Measurements from ENCODE around the gene ORAI3. TPM values are rescaled to one million over a fixed set of nuclear protein-coding genes. Genes with fewer than 3 reads are reported as not detected.

Gene ORAI3
- polyA plus RNA-seq, 1 experiment, result 37.1 TPM

DNA sequence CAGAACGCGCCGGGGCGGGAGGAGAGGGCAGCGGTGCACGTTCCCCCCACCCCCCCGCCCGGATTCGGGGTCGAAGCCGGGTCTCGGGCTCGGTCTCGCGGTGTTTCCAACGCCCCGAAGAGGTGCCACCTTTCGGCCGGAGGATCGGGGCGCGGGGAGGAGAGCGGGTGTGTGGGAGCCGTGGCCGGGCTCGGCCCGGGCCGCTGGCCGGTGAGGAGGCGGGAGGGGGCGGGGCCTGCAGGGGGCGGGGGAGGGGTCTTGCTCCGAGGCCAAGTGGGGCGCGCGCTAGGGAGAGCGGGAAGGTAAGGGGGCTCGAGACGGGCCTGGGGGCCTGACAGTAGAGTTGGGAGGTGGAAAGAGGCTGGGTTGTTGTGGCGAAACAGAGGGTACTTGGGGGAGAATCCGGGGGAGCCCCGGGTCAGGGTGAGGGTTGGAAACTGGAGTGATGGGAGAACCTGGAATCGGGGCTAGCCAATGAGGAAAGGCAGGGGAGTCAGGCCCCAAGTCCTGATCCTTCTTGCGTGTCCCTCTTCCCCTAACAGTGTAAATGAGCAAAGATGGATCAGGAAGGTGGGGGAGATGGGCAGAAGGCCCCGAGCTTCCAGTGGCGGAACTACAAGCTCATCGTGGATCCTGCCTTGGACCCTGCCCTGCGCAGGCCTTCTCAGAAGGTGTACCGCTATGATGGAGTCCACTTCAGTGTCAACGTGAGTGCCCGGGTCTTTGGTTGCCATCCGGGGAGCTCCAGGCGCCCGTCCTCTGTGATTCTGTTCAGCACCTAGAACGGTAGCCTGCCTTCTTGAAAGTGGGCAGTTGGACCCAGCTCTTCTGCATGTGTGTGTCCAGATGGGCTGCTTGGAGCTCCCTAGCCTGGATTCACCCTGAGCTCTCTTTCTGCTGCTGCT is 9.6 kb downstream of the ORAI3 start:
- H3K36me3 ChIP-seq (ENCODE audit: control insufficient read depth, insufficient read depth, low read length), result peaks cover 15% of the 10 kb centered on the region
- POLR2A ChIA-PET, result no interaction called here
- H3K27me3 ChIP-seq (ENCODE audit: control insufficient read depth, insufficient read depth, low read length), result no peaks in the 10 kb centered on the region
- TF ChIP-seq, protein P1, sequence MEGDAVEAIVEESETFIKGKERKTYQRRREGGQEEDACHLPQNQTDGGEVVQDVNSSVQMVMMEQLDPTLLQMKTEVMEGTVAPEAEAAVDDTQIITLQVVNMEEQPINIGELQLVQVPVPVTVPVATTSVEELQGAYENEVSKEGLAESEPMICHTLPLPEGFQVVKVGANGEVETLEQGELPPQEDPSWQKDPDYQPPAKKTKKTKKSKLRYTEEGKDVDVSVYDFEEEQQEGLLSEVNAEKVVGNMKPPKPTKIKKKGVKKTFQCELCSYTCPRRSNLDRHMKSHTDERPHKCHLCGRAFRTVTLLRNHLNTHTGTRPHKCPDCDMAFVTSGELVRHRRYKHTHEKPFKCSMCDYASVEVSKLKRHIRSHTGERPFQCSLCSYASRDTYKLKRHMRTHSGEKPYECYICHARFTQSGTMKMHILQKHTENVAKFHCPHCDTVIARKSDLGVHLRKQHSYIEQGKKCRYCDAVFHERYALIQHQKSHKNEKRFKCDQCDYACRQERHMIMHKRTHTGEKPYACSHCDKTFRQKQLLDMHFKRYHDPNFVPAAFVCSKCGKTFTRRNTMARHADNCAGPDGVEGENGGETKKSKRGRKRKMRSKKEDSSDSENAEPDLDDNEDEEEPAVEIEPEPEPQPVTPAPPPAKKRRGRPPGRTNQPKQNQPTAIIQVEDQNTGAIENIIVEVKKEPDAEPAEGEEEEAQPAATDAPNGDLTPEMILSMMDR (IDR thresholded peaks at IDR 0.05; ENCODE audit: insufficient read depth, low read depth, low read length), result no peak
- peak overlapping the region; percentile 84 for H3K4me3 ChIP-seq (ENCODE audit: low read depth, low read length)
- CTCF ChIA-PET, result interaction anchor here (0.8 to 1.3 kb wide), 3 partner anchors 26 to 116 kb away, joined by 3 to 4 read pairs (median 3); partner anchors contain the start of genes HSD3B7, ZNF646 and ZNF668
- no peak for DNase-seq (ENCODE audit: low read depth)

DNA sequence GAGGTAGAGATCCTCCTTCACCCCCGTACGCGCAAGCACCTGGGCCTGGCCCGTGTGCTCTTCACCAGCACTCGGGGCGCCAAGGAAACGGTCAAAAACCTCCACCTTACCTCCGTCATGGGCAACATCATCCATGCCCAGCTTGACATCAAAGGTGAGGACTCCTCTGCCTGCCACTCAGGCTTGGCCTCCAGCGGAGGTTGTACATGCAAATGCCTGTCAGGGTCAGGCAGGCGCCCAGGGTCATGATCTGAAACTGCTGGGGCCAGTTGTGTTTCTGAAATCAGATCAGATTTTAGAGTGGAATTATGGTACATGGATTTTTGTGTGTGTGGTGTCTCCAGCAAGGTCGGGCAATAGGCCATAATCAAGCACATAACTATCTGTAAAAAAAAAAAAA is 12.5 kb downstream of the ORAI3 start:
- peaks cover 33% of the 10 kb centered on the region for H3K36me3 ChIP-seq (ENCODE audit: control insufficient read depth, insufficient read depth, low read length)
- TF ChIP-seq, protein P1 (IDR thresholded peaks at IDR 0.05; ENCODE audit: insufficient read depth, low read depth, low read length), result no peak
- H3K27me3 ChIP-seq (ENCODE audit: control insufficient read depth, insufficient read depth, low read length), result no peaks in the 10 kb centered on the region
- DNase-seq (ENCODE audit: low read depth), result no peak
- H3K4me3 ChIP-seq (ENCODE audit: low read depth, low read length), result no peak overlapping the region
- ChIA-PET POLR2A (no interaction called here), CTCF (interaction anchor here (0.8 to 2.0 kb wide), 3 partner anchors 20 to 48 kb away, joined by 3 to 6 read pairs (median 5); partner anchors contain the start of gene HSD3B7)

DNA sequence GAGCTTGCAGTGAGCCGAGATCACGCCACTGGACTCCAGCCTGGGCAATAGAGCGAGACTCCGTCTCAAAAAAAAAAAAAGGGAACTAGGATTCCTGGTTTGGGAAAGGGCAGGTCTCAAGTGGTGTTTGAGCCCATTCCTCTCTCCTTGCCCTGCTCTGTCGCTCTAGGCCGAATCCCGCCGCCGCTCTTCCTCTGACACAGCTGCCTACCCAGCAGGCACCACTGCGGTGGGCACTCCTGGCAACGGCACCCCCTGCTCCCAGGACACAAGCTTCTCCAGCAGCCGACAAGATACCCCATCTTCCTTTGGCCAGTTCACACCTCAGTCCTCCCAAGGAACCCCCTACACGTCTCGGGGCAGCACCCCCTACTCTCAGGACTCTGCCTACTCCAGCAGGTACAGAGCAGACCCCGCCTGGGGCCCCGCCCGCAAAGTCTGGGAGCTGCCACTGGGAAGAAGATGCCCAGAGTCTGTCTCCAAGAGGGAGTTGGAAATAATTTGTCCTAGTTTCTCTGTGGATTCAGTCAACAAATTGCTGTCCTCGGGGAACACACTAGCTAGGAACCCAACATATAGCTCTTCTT is 15.2 kb downstream of the ORAI3 start:
- H3K4me3 ChIP-seq (ENCODE audit: low read depth, low read length), result no peak overlapping the region
- ChIA-PET CTCF (interaction anchor here (0.7 to 1.2 kb wide), 2 partner anchors 9 to 418 kb away, joined by 3 to 4 read pairs; no protein-coding TSS in a partner anchor), POLR2A (no interaction called here)
- DNase-seq (ENCODE audit: low read depth), result no peak
- no peaks in the 10 kb centered on the region for H3K27me3 ChIP-seq (ENCODE audit: control insufficient read depth, insufficient read depth, low read length)
- TF ChIP-seq, protein P1 (IDR thresholded peaks at IDR 0.05; ENCODE audit: insufficient read depth, low read depth, low read length), result no peak
- H3K36me3 ChIP-seq (ENCODE audit: control insufficient read depth, insufficient read depth, low read length), result peaks cover 44% of the 10 kb centered on the region

DNA sequence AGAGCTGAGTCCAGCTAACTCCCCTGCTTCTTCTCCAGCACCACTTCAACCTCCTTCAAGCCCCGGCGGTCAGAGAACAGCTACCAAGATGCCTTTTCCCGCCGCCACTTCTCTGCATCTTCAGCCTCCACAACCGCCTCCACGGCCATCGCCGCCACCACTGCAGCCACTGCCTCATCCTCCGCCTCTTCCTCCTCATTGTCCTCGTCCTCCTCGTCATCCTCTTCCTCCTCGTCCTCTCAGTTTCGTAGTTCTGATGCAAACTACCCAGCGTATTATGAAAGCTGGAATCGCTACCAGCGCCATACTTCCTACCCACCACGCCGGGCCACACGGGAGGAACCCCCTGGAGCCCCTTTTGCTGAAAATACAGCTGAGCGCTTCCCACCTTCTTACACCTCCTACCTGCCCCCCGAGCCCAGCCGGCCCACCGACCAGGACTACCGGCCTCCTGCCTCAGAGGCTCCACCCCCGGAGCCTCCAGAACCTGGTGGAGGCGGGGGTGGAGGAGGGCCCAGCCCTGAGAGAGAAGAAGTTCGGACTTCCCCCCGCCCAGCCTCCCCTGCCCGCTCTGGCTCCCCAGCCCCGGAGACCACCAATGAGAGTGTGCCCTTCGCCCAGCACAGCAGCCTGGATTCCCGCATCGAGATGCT is 15.8 kb downstream of the ORAI3 start:
- ChIA-PET CTCF (interaction anchor here (1.2 kb wide), 1 partner anchor 418 kb away, joined by 3 read pairs; no protein-coding TSS in a partner anchor), POLR2A (no interaction called here)
- Histone ChIP-seq H3K27me3 (ENCODE audit: control insufficient read depth, insufficient read depth, low read length) (no peaks in the 10 kb centered on the region), H3K36me3 (ENCODE audit: control insufficient read depth, insufficient read depth, low read length) (peaks cover 44% of the 10 kb centered on the region), H3K4me3 (ENCODE audit: low read depth, low read length) (no peak overlapping the region)
- no peak for DNase-seq (ENCODE audit: low read depth)
- TF ChIP-seq, protein P1 (IDR thresholded peaks at IDR 0.05; ENCODE audit: insufficient read depth, low read depth, low read length), result no peak

DNA sequence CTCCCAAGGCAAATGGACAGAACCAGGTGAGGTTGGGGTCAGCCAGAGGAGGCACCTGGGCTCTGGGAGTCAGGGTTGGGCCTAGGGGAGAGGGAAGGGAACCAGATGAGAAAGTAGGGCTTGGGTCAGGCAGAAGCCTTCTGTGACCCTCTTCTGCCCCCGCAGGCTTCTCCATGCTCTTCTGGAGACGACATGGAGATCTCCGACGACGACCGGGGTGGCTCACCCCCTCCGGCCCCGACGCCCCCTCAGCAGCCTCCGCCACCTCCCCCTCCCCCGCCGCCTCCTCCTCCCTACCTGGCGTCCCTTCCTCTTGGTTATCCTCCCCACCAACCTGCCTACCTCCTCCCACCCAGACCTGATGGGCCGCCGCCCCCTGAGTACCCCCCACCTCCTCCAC is 16.6 kb downstream of the ORAI3 start:
- DNase-seq (ENCODE audit: low read depth), result no peak
- Histone ChIP-seq H3K27me3 (ENCODE audit: control insufficient read depth, insufficient read depth, low read length) (no peaks in the 10 kb centered on the region), H3K36me3 (ENCODE audit: control insufficient read depth, insufficient read depth, low read length) (peaks cover 43% of the 10 kb centered on the region), H3K4me3 (ENCODE audit: low read depth, low read length) (no peak overlapping the region)
- ChIA-PET POLR2A (no interaction called here), CTCF (interaction anchor here (0.6 kb wide), 1 partner anchor 85 kb away, joined by 3 read pairs; no protein-coding TSS in a partner anchor)
- TF ChIP-seq, protein P1 (IDR thresholded peaks at IDR 0.05; ENCODE audit: insufficient read depth, low read depth, low read length), result no peak

Data from BJ (cell line).